ENCODE data around the gene ALS2CL.

- TF ChIP-seq POLR2A (IDR thresholded peaks at IDR 0.05): no peak
- TF ChIP-seq CTCF (IDR thresholded peaks at IDR 0.05): no peak
- no peak for TF ChIP-seq EP300 (IDR thresholded peaks at IDR 0.05)
These were observed 27.6 kb downstream of the ALS2CL start for GRCh38 chr3:46665763-46666452.
